H9 (cell line): Measurements from ENCODE around the gene HHATL. TPM values are rescaled to one million over a fixed set of nuclear protein-coding genes. Genes with fewer than 3 reads are reported as not detected.

Source experiments
- DNase-seq: peaks from one replicate; pipeline ENCODE4 v3.0.0-alpha.2; 2017
- H2AFZ ChIP-seq: one replicate; pipeline ENCODE4 v1.6.1; 2013; ENCODE audit warnings: mild to moderate bottlenecking, low read length, control low read depth, moderate library complexity
- H2AK5ac ChIP-seq: 2 replicates; pipeline ENCODE4 v1.6.1; 2013; ENCODE audit warnings: low read length, control low read depth, mixed read lengths; ENCODE audit not compliant: insufficient read length
- H2BK120ac ChIP-seq: one replicate; pipeline ENCODE4 v1.6.1; 2013; ENCODE audit warnings: low read depth, mild to moderate bottlenecking, low read length, control low read depth, inconsistent platforms; ENCODE audit not compliant: poor library complexity, severe bottlenecking
- H2BK12ac ChIP-seq: 2 replicates; pipeline ENCODE4 v1.6.1; 2013; ENCODE audit warnings: low read length, control low read depth, mixed read lengths, low read depth; ENCODE audit not compliant: insufficient read length
- H2BK15ac ChIP-seq: 2 replicates; pipeline ENCODE4 v1.6.1; 2013; ENCODE audit warnings: low read depth, low read length, control low read depth
- H2BK20ac ChIP-seq: one replicate; pipeline ENCODE4 v1.6.1; 2013; ENCODE audit warnings: low read depth, mild to moderate bottlenecking, low read length, control low read depth, inconsistent platforms; ENCODE audit not compliant: poor library complexity, severe bottlenecking
- H2BK5ac ChIP-seq: 2 replicates; pipeline ENCODE4 v1.6.1; 2013; ENCODE audit warnings: low read length, control low read depth, mixed read lengths; ENCODE audit not compliant: insufficient read length
- H3K14ac ChIP-seq: 2 replicates; pipeline ENCODE4 v1.6.1; 2013; ENCODE audit warnings: low read length, control low read depth; ENCODE audit not compliant: insufficient read depth
- H3K18ac ChIP-seq: 2 replicates; pipeline ENCODE4 v1.6.1; 2013; ENCODE audit warnings: low read depth, mild to moderate bottlenecking, mixed read lengths, low read length, control low read depth; ENCODE audit not compliant: insufficient read length
- H3K23ac ChIP-seq: 2 replicates; pipeline ENCODE4 v1.6.1; 2013; ENCODE audit warnings: low read length, control low read depth, mixed read lengths, low read depth; ENCODE audit not compliant: insufficient read length
- H3K23me2 ChIP-seq: 2 replicates; pipeline ENCODE4 v1.6.1; 2013; ENCODE audit warnings: low read depth, mild to moderate bottlenecking, mixed read lengths, low read length, control low read depth; ENCODE audit not compliant: insufficient read length, poor library complexity, severe bottlenecking
- H3K27ac ChIP-seq: 2 replicates; pipeline ENCODE4 v1.5.1; 2013; ENCODE audit warnings: low read length, control low read depth, mixed read lengths, low read depth; ENCODE audit not compliant: insufficient read length
- H3K27me3 ChIP-seq: 2 replicates; pipeline ENCODE4 v1.6.1; 2013; ENCODE audit warnings: low read length, control low read depth, inconsistent platforms; ENCODE audit not compliant: insufficient read depth
- H3K4ac ChIP-seq: 2 replicates; pipeline ENCODE4 v1.6.1; 2013; ENCODE audit warnings: low read depth, mild to moderate bottlenecking, control low read depth, inconsistent platforms, low read length, moderate library complexity
- H3K4me1 ChIP-seq: 2 replicates; pipeline ENCODE4 v1.6.1; 2013; ENCODE audit warnings: low read length, control low read depth, inconsistent platforms; ENCODE audit not compliant: insufficient read depth
- H3K4me2 ChIP-seq: 2 replicates; pipeline ENCODE4 v1.6.1; 2013; ENCODE audit warnings: low read length, control low read depth, mixed read lengths; ENCODE audit not compliant: insufficient read length, insufficient read depth
- H3K56ac ChIP-seq: 2 replicates; pipeline ENCODE4 v1.6.1; 2013; ENCODE audit warnings: low read depth, mild to moderate bottlenecking, mixed read lengths, low read length, control low read depth; ENCODE audit not compliant: insufficient read length
- H3K79me1 ChIP-seq: 2 replicates; pipeline ENCODE4 v1.6.1; 2013; ENCODE audit warnings: low read depth, mild to moderate bottlenecking, moderate library complexity, low read length, control low read depth, inconsistent platforms; ENCODE audit not compliant: insufficient read depth, poor library complexity, severe bottlenecking
- H3K79me2 ChIP-seq: 2 replicates; pipeline ENCODE4 v1.6.1; 2013; ENCODE audit warnings: low read length, control low read depth, inconsistent platforms; ENCODE audit not compliant: insufficient read depth
- H3K9ac ChIP-seq: 2 replicates; pipeline ENCODE4 v1.6.1; 2013; ENCODE audit warnings: low read length, control low read depth, mixed read lengths; ENCODE audit not compliant: insufficient read length; ENCODE audit errors: extremely low read depth
- H3K9me3 ChIP-seq: one replicate; pipeline ENCODE4 v1.6.1; 2013; ENCODE audit warnings: low read depth, low read length, inconsistent platforms; ENCODE audit not compliant: control insufficient read depth
- H3T11ph ChIP-seq: one replicate; pipeline ENCODE4 v1.6.1; 2013; ENCODE audit warnings: mild to moderate bottlenecking, low read length, control low read depth, inconsistent platforms
- H4K20me1 ChIP-seq: one replicate; pipeline ENCODE4 v1.6.1; 2013; ENCODE audit not compliant: control insufficient read depth, insufficient read length, insufficient read depth
- H4K5ac ChIP-seq: 2 replicates; pipeline ENCODE4 v1.6.1; 2013; ENCODE audit warnings: low read depth, mild to moderate bottlenecking, mixed read lengths, low read length, control low read depth; ENCODE audit not compliant: insufficient read length
- H4K8ac ChIP-seq: replicated peaks from 2 replicates; pipeline ENCODE4 v1.6.1; 2013; ENCODE audit warnings: low read length, control low read depth, mixed read lengths, low read depth; ENCODE audit not compliant: insufficient read length
- H4K91ac ChIP-seq: 2 replicates; pipeline ENCODE4 v1.6.1; 2013; ENCODE audit warnings: low read depth, mild to moderate bottlenecking, moderate library complexity, mixed read lengths, low read length, control low read depth; ENCODE audit not compliant: insufficient read length
- H3K27ac Mint-ChIP-seq, 3 experiments: 2 replicates in 2 of 3; 3 replicates in 1 of 3; pipeline ENCODE4 v1.8.0; 2020 to 2021; ENCODE audit warnings: mixed read lengths in 3 of 3, mild to moderate bottlenecking in 1 of 3, moderate library complexity in 1 of 3
- H3K27me3 Mint-ChIP-seq: 2 replicates; pipeline ENCODE4 v1.8.0; 2021; ENCODE audit warnings: low read depth, mild to moderate bottlenecking, moderate library complexity, mixed read lengths
- H3K36me3 Mint-ChIP-seq, 3 experiments: 2 replicates in 2 of 3; 3 replicates in 1 of 3; pipeline ENCODE4 v1.8.0; 2020 to 2021; ENCODE audit warnings: low read depth in 3 of 3, mixed read lengths in 3 of 3; ENCODE audit not compliant: insufficient read depth in 1 of 3
- H3K4me1 Mint-ChIP-seq, 2 experiments: 2 replicates each; pipeline ENCODE4 v1.8.0; 2020; ENCODE audit warnings: mixed read lengths in 2 of 2
- H3K4me3 Mint-ChIP-seq, 2 experiments: 2 replicates in 1 of 2; 3 replicates in 1 of 2; pipeline ENCODE4 v1.8.0; 2020 to 2021; ENCODE audit warnings: mild to moderate bottlenecking in 2 of 2, mixed read lengths in 2 of 2, moderate library complexity in 1 of 2
- H3K9me3 Mint-ChIP-seq, 2 experiments: 2 replicates in 1 of 2; 3 replicates in 1 of 2; pipeline ENCODE4 v1.8.0; 2020; ENCODE audit warnings: mild to moderate bottlenecking in 2 of 2, mixed read lengths in 2 of 2, moderate library complexity in 1 of 2
- CTCF ChIP-seq: fragments of 200-600 bp; sonication (generic); conservative IDR thresholded peaks from 3 replicates; pipeline ENCODE4 v1.8.0; 2021; ENCODE audit warnings: antibody characterized with exemption, mild to moderate bottlenecking
- WGBS: extraction: QIAGEN DNeasy Blood & Tissue Kit; methylation state at CpG from one replicate; pipeline ENCODE4 v1.1.7; 2013; ENCODE audit warnings: missing lambda C conversion rate, low lambda C conversion rate, mixed read lengths; ENCODE audit not compliant: insufficient read length; ENCODE audit errors: extremely low coverage; 5-methylcytosine and 5-hydroxymethylcytosine counted together
- total RNA-seq: library from RNA; stranded (reverse); gene quantifications from 2 replicates; pipeline ENCODE4 v1.2.1, GENCODE V29; 2021

HHATL gene
- total RNA-seq, 1 experiment from 2014 or later = 0.46 TPM

GRCh38 chr3:42712344-42712648 is 9.7 kb upstream of the HHATL start:
- H3K9me3 ChIP-seq = no peaks in the 10 kb centered on the region
- no peak overlapping the region for H2BK20ac ChIP-seq
- no peak overlapping the region for H3K23ac ChIP-seq
- no peak overlapping the region for H2BK15ac ChIP-seq
- no peaks in the 10 kb centered on the region for H3K27me3 ChIP-seq
- no peak overlapping the region for H3K4me3 Mint-ChIP-seq
- H3K4me1 Mint-ChIP-seq = no peaks in the 10 kb centered on the region
- TF ChIP-seq CTCF = no peak
- H4K20me1 ChIP-seq = no peaks in the 10 kb centered on the region
- H3K79me1 ChIP-seq = no peaks in the 10 kb centered on the region
- H3K27ac Mint-ChIP-seq = no peak overlapping the region
- no peak overlapping the region for H3K9ac ChIP-seq
- H2BK5ac ChIP-seq = no peak overlapping the region
- no peak for DNase-seq
- no peaks in the 10 kb centered on the region for H3K23me2 ChIP-seq
- no peak overlapping the region for H3K18ac ChIP-seq
- H4K91ac ChIP-seq = no peak overlapping the region
- H4K8ac ChIP-seq = no peak overlapping the region
- no peaks in the 10 kb centered on the region for H3K4me1 ChIP-seq
- no peak overlapping the region for H3T11ph ChIP-seq
- no peak overlapping the region for H4K5ac ChIP-seq
- H3K27me3 Mint-ChIP-seq = peaks cover 5% of the 10 kb centered on the region
- no peak overlapping the region for H3K27ac ChIP-seq
- H3K4ac ChIP-seq = no peak overlapping the region
- no peaks in the 10 kb centered on the region; a peak in 1 of 5 replicates for H3K9me3 Mint-ChIP-seq
- no peak overlapping the region for H3K14ac ChIP-seq
- no peak overlapping the region for H3K56ac ChIP-seq
- H2BK12ac ChIP-seq = no peak overlapping the region
- no peak overlapping the region for H2AK5ac ChIP-seq
- no CpG with 5 or more reads among the region's 4 CpGs for WGBS
- H2BK120ac ChIP-seq = no peak overlapping the region
- H3K36me3 Mint-ChIP-seq = no peaks in the 10 kb centered on the region
- H3K79me2 ChIP-seq = no peaks in the 10 kb centered on the region
- no peak overlapping the region for H3K4me2 ChIP-seq
- H2AFZ ChIP-seq = no peak overlapping the region
